NCI-H1105 treated with DMSO at 0.1 percent for 48 hours (cell line): ENCODE results near the gene CSDE1.

Experiments
- DNase-seq: peaks from one replicate; lab custom pipeline; 2025; lab: John Stamatoyannopoulos, UW

The CSDE1 gene

GRCh38 chr1:114749835-114750234, 7.9 kb downstream of the CSDE1 start:
- no peak for DNase-seq

DNA sequence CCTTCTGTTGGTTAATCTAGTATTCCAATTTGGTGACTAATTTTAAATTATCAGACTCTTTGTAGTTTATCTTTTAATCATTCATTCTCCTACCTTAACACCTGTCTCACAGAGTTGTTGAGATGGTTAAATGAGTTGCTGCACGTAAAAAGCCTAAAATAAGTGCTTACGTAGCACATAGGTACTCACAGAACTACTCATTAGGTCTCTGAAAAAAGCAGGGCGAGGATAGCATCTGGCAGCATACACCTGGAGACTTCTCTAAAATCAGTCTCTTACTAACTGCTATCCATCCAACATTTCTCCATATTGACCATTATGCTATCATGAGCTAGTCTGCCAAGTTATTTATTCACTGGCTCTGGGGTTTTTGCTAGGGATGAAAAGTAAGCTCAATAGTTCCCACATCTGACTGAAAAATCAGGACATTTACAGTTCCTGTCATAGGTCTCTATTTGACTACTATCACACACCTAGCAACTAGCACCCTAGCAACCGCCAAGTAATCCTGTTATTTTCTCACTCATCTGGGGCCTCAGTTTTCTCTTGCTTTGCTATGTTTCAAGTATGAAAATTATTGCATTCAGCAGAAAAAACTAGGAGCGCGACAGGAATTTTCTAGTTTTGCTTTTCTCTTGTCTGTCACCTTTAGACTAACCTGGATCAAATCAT, 11.2 kb downstream of the CSDE1 start:
- no peak for DNase-seq

- no peak for DNase-seq
Measured at GRCh38 chr1:114745291-114745690, 12.5 kb downstream of the CSDE1 start.

GRCh38 chr1:114741963-114742746, 15.6 kb downstream of the CSDE1 start:
- DNase-seq, result no peak

- DNase-seq, result no peak
Measured at GRCh38 chr1:114740331-114740730, 17.5 kb downstream of the CSDE1 start.

DNA sequence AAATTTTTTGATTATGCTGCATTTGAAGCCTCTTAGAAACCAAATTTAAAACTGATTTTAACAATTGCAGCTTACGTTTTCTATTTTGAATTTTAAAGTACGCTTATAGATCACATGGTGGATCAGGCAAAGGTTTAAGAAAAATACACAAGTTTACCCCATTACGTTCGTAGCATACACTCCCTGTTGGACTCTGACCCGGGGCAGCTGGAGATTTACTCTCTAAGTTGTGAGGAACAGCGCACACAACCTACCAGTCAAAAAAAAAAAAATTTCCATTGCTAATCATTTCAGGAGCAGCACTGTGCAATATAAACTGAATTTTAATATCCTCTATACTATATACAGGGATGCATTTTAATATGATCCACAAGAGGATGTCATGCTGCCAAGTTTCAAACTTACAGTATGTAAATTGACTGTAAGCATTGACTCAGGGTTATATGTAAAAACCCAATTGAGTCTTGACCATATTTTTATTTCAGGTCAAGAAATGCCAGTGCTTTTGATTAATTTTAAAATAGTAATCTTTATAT, 20.4 kb downstream of the CSDE1 start:
- DNase-seq, result no peak

GRCh38 chr1:114735479-114735878, 22.3 kb downstream of the CSDE1 start:
- DNase-seq, result no peak

DNA sequence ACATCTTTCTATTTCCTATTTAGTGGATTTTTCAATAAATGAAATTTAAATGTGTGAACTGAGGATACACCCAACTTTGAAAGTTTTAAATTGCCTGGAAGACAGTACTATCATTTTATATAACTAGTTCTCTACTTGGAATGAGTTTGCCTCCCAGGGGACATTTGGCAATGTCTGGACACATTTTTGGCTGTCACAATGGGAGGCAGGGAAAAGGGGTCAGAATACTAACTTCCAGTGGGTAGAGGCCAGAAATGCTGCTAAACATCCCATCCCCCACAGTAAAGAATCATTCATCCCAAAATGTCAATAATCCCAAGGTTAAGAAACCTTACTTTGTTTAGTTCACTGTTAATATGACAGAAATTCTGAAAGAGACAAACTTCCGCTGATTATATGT, 28.0 kb downstream of the CSDE1 start:
- DNase-seq, result no peak

DNA sequence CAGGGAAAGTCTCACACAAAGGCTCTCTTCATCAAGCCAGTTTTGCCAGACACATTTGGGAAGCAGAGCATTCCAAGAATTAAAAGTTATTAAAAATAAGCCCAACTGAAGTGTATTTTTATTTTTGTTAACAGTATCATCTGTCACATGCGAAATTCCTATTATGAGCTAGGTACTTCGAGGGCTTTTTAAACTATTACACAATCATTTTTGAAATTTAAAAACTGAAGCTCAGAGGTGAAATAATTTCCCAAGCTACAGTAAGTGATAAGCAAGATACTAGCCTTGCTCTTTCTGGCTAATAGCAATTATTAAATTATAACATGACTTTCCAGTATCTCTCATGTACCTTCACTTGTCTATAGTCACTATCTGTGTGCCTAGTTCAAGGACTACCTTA, 29.2 kb downstream of the CSDE1 start:
- no peak for DNase-seq

DNA sequence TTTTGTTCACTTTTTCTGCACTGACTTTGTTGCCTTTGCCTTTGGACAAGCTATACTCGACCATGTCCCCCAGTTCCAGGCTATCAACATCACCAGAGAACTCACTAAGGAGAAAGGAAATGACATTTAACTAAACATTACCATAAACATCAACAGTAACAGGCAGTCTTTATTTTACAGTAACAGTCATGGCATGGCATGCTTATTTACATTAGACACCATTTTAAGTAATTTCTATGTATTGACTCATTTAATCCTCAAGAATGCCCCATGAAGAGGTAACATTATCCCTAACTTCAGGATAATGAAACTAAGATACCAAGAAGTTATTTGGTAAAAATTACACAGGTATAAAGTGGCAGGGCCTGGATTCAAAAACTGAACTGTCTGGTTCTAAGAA, 32.6 kb downstream of the CSDE1 start:
- no peak for DNase-seq

DNA sequence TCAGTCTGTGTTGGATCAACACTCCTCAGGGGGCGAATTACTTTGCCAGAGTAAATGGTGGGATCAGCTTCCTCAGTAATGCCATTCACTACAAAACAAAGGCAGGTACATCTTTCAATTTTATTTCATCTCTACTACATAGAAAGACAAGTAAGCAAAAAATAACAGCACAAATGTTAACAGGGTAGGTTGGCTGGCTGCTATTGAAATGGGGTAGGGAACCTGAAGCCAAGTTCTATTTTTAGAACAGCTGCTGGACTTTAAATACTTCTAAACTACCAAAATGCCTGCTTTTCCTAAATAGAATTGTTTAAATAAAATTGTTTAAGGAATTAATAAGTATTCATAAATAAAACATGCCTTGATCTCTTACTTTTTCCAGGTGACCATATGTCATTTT, 33.9 kb downstream of the CSDE1 start:
- DNase-seq, result no peak

DNA sequence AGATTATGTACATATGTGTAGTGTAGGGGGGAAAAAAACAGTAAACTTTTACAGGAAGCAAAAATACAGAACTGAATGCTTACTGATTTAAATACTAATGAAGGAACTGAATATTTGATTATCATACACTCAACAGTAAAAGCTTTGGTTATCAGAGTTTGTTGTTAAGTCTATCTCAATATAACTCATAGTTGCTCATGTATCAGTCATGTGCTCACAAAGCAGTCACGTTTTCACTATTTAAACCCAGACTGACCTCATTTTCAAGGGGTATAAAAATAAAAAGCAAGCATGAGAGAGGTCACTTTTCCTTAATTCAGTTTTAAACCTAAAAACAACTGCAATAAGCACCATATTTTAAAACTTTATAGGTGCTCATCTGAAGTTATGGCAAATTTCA, 34.3 kb downstream of the CSDE1 start:
- no peak for DNase-seq

GRCh38 chr1:114720492-114720891, 37.3 kb downstream of the CSDE1 start:
- DNase-seq, result no peak

DNA sequence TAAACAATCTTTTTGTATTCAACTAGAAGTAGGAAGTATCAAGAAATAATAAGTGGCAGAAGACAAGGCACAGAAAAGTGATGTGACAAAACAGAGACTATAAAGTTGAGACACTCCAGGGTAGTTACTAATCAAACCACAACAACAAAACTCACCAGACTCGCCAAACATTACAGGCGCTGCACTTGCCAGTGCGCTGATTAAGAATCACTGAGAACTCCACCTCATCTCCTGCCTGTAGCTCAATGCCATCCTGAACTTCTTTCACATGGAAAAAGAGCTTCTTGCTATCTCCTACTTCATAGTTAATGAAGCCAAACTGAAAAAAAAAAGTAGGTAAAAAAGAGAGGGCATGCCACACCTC, 38.4 kb downstream of the CSDE1 start:
- no peak for DNase-seq

- no peak for DNase-seq
Measured at GRCh38 chr1:114718661-114719423, 38.9 kb downstream of the CSDE1 start.

DNA sequence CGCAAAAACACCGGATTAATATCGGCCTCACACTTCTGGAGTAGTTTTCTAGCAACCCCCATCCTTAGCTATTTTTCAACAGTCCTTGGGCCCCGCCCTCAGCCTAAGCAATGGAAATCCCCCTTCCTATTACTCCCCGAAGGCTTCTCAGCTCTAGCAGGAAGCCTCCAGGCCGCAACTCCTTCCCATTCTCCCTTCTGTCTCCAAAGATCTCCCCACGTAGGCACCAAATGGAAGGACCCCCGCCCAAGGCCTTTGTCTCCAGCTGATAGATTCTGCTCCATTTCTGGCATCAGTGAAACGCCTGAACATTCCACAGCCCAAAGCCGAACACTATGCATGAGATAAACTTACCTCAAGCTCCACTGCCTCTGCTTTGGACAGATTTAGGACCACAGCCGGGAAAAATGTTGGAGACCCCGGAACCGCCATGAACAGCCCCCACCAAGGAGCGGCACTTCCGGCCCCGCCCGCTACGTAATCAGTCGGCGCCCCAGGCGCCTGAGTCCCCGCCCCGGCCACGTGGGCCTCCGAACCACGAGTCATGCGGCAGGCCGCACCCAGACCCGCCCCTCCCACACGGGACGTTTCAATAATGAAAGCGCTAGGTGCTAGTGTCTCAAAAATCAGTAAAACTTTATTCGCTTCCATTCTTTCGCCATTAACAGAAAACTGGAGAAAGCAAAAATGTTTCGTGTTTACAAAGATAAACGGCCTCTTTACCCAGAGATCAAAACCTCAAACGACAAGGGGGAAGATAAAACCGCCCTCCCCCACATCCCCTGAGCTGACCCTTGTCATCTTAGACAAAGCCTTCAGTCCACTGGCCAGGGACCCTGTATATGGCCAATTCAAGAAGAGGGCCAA, 41.2 kb downstream of the CSDE1 start, which contains the start of gene NRAS:
Gene NRAS (minus strand): TSS at position 468 of the 867 bp plus-strand sequence. CDS start 611 bp downstream, outside the sequence.
- DNase-seq, result peak; percentile 85

- no peak for DNase-seq
Measured at GRCh38 chr1:114715952-114716303, 41.9 kb downstream of the CSDE1 start.

DNA sequence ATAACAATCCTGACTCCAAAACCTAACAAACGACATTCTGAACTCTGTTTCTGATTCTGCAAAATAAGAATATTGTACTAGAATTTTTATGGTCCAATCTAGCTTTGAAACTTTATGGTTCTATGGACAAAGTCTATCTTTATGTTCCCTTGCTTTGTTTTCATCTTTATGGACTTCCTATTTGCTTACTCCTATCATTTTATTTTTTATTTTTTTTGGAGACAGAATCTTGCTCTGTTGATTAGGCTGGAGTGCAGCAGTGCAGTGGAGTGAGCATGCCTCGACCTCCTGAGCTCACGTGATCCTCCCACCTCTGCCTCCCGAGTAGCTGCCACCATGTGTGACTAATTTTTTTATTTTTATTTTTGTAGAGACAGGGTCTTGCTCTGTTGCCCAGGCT, 44.8 kb downstream of the CSDE1 start:
- no peak for DNase-seq

DNA sequence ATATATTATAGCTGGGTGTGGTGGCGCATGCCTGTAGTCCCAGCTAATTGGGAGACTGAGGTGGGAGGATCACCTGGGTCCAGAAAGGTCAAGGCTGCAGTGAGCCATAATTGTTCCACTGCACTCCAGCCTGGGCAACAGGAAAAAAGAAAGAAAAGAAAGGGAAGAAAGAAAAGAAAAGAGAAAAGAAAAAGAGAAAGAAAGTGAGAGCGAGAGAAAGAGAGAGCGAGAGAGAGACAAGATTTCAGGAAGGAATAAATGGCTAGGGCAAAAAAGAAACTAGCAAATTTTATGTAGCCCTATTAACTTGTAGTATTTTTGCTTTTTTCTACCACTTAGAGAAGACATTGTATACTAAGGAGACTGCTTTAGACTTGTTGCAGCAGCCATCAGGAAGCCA, 47.4 kb downstream of the CSDE1 start:
- DNase-seq, result no peak

DNA sequence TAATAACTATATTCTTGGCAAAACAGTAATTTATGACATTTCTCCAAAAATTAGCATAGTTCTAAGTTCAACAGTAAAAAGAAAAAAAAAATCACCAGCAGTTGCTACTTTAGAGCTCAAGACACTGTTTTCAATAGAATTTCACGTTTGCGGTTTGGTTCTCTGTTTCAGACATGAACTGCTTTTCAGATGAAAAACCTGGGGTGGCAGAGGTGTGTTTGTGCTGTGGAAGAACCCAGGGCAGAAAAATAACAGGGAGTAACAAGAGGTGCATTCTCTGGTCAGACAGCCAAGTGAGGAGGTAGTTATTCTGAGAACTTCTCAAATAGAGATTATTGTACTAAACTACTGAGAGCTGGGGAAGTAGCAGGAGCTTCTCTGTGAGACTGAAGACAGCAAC, 50.2 kb downstream of the CSDE1 start:
- DNase-seq, result no peak

DNA sequence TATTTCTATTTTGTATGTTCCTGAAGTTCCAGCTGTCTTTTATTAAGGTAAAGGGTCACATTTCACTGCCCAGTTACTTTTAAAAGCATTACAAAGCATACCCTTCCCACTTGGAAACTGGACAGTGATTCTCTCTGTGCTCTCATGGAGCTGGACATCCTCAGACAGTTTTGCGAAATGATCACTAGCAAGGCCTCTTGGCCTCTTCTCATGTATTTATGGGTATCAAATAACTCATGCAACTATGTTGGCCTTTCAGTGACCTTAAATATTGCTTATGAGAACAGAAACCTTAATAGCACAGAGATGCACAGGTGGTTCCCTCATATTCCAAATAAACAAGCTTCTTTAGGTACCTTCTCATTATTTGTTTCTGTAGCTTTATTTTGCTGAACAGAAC, 54.5 kb downstream of the CSDE1 start:
- DNase-seq, result no peak

GRCh38 chr1:114702737-114703136, 55.0 kb downstream of the CSDE1 start:
- DNase-seq, result no peak
